ENCODE measurements around the gene CDC7.
A peak's percentile ranks its signal among the peaks of the same experiment; 100 is the strongest.
"Not testable (repeated sequence)": the region's sequence is repeated elsewhere in the genome, so short reads cannot be mapped to it uniquely, and the experiment has no call there.

CDC7 gene

DNA sequence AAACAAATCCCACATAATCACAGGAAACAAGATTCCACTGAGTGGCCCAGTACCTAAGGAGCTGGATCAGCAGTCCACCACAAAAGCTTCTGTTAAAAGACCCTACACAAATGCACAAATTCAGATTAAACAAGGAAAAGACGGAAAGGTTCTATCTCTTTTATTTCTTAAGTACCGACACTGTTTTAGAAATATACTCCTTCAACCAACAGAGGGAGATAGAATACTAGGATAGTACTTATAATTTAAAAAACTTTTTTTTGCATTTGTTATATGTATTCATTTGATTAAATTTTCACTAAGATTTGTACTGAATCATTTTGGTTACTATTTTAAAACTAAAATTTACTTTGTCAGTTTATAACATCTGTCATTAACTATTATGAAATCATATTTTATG, 12.5 kb downstream of the CDC7 start:
- no peak for DNase-seq

GRCh38 chr1:91513706-91514105, 13.1 kb downstream of the CDC7 start:
- DNase-seq: no peak

DNA sequence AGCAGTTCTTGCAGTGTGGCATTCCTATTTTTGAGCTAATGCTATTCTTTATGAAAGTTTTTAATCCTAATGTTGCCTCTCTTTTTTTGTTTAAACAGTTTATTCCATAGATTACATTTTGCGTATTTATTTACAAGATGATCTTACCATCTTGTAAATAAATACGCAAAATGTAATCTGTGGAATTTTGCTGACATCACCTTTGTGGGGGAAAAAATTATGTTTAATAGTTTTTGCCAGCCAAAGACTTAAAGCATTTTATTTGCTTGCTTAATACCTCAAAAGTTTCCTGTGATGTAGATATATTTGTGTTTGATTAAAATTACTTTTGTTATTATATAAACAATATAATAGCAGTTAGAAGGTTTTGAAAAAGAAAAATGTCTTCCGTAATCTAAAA, 15.3 kb downstream of the CDC7 start:
- no peak for DNase-seq

DNA sequence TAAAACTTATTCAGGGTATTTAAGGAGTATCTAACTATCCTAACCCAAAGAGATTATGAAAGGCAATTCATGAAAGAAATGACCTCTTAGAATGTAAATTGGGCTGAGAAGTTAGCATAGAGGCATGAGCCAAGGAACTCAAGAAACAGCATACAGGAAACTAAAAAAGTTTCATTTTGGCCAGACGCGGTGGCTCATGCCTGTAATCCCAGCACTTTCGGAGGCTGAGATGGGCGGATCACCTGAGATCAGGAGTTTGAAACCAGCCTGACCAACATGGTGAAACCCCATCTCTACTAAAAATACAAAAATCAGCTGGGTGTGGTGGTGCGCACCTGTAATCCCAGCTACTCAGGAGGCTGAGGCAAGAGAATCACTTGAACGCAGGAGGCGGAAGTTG, 16.0 kb downstream of the CDC7 start:
- not testable (repeated sequence) for DNase-seq

DNA sequence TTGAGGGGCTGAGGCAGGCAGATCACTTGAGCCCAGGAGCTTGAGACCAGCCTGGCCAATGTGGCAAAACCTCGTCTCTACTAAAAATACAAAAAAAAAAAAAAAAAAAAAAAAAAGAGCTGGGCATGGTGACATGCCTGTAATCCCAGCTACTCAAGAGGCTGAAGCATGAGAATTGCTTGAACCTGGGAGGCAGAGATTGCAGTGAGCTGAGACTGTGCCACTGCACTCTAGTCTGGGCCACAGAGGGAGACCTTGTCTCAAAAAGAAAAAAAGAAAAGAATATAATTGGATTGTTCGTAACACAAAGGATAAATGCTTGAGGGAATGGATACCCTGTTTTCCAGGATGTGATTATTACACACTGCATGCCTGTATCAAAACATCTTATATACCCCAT, 18.5 kb downstream of the CDC7 start:
- not testable (repeated sequence) for DNase-seq

DNA sequence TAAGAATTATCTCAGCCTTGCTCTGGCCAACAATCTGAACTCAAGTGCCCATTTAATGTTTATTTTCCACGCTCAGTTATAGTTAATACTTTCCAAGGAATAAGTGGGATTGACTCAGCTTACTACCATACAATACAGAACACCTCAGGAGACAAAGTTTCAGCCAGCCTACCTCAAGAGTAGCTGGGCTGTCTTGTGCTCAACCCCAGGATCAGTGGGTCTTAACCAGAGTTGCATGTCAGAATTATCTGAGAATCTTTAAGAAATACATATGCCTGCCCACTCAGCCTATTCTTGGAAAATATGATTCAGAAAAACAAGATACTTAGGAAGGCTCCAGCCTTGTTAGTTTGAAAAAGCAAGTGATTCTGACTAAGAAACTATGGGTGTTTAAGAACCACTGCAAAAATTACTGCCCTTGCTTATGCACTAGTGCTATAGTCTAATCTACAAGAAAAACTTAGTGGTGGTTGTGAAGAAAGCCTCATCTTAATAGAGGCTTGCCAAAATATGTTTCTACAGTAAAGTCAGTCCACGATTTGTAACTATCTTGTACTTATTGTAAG, 20.4 kb downstream of the CDC7 start:
- DNase-seq: no peak

DNA sequence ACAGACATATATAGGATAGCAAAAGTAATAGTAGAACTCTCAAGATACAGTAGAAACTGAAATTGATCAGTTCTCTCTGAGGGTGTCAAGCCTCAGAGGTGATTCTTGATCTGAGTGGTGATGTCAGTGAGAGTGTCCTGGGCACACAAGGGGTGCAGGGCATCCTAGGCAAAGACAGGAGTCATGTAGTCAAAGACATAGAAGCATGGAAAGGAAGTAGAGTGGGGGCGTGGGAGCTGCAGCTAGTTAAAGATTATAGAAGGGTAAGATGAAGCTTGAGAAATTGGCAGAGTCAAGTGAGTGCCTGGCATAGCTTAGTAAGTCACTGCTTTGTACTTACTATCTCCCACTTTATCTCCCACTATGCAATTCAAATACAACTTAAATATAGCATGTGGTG, 22.8 kb downstream of the CDC7 start:
- no peak for DNase-seq

DNA sequence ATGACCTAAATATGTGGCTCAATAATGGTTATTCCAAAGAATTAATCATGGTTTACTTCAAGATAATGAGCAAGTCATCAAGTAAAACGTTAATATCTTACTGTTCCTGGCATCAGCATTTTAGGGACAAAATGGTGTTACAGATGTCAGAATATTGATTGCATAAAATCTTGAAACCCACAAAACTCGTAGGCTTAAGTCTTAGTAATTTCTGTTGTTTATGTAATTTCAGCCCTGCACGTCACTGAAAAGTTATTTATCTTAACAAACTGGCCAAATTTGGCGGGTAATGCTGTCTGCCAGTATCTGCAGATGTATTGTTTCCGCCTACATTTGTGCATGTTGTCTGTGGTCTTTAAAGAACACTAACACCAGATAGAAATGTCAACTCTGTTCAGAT, 25.8 kb downstream of the CDC7 start:
- DNase-seq: no peak

DNA sequence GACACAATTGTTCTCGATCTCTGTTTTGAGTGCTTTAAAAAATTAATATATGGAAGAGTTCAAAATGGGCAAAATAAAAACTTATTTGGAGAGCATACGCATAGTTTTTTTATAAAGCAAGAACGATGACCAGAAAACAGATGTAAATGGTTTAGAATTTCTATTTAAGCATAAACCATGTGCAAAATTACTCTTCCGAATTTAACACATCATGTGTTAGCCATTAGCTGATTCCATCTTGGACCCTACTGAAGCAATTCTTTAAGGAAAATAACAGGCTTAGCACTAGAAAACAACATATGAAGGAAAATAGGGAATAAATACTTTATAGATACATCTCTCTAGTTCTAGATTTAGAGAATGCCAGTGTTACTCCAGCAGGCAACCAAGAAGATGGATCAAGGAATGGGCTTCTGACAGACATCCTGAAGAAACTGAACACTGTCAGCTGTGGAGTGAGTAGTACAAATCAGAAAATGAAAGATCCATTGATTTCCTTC, 26.7 kb downstream of the CDC7 start:
- no peak for DNase-seq

GRCh38 chr1:91527781-91528180, 27.1 kb downstream of the CDC7 start:
- no peak for DNase-seq

DNA sequence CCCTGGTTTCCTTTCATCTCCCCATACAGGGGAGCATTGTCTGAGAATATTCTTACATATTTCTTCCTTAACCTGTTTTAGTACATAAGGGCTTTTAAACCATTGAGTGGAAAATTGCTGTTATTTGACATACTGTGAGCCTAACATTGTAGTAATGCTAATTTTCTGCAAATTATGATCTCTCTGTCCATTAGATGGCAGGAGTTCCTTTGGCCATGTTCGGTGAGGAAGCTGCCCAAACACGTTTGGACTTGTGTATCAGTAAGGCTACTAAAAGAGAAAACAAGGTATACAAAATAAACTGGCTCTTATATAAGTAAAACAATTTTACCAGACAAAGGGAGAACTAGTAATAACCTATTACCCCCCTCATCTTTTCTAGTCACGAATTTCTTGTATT, 29.2 kb downstream of the CDC7 start:
- DNase-seq: no peak

DNA sequence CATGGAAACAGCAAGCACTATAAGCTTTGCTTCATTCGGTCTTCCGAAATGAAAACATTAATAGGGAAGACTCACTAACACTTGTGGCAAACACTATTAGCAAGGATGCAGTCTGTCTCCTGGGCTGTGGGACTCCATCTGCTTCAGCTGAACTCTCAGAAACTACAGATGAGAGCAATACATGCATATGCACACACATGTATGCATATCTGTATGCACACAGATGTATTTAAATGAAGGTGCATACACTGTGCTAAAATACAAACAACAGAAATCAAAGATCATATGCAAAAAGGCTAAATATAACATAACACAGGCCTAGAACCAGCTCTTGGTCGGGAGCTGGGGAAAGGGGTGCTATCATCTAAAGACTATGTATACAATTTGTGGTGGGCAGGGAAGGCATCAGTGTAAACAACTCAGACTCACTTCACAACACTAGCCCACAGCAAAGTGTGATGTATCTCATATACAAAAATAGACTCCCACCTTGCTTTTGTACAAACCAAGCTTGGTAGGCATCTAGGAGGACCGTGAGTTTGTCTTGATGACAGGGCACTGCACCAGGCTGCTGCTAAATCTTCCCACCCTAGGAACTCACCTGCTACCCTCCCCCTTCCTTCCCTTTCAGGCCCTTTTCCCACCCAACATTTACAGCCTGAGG, 32.8 kb downstream of the CDC7 start:
- DNase-seq: no peak

- DNase-seq: no peak
Observed at GRCh38 chr1:91535441-91535840, 34.8 kb downstream of the CDC7 start.

DNA sequence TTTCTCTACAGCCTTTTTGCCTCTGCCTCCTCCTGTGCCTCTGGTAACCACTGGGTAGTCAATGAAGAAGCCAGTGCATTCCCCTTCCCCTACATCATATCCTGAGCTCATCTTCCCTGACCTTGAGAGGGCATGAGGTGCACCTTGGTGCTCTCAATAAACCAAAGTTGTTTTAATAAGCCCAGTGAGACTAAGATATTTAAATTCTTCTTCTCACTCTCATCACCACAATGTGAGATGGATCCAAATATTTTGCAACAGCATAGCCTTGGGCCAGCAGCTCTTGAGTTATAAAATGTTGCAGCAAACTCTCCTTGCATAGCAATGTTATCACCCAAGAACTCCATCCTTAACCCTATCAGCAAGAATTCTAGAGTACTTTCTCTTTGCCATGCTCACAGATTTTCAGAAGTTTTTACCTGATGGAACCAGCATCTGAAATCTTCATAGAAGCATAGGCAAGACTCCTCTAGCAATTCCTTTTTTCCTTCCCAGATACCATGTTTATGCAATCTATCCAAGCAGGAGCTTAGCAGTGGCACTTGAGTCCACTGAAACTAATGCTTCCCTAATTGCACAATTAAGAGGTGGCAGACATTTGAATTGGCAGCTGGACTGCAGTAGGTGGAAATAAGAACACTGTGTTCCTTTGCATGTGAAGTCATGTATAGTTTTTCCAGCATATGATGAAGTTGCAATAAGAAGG, 36.8 kb downstream of the CDC7 start:
- no peak for DNase-seq

- DNase-seq: no peak
Observed at GRCh38 chr1:91537987-91538304, 37.3 kb downstream of the CDC7 start.

- DNase-seq: no peak
Observed at GRCh38 chr1:91540910-91541309, 40.3 kb downstream of the CDC7 start.

GRCh38 chr1:91541918-91542533, 41.4 kb downstream of the CDC7 start:
- no peak for DNase-seq

DNA sequence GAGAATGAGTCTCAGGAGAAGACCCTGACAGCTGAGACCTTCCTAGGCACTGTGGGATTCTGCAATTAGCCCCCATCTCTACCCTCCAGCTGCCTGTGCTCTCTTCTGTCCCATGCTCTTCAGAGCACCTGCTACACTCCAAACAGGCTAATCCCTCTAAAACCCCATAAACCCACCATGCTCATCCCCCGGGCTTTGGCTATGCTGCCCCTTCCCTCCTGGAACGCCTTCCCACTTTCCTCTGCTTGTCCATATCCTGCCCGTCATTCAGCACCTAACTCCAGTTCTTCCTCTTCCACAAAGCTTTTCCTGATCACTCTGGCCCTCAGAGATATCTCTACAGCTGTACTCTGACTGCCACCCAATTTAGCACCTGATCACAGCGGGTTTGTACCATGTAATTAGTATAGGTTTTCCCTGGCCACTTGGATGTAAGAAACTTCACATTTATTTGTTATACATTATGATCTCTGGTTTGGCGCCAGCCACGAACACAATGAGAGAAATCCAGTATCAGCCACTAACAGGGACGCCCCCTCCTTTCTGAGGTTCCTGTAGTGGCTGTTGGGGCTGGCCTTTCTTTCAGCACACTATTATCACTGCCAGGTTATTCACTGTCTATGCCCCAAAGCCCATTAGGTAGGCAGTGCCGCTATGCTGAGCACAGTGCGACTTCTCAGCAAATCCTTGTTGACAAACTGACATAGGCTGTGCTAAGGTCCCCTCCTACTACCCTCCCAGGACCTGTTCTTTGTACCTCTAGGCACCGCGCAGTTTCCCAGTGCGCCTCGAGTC, 45.1 kb downstream of the CDC7 start:
- no peak for DNase-seq

- no peak for DNase-seq
Observed at GRCh38 chr1:91546301-91546581, 45.6 kb downstream of the CDC7 start.

- DNase-seq: no peak
Observed at GRCh38 chr1:91546876-91547275, 46.2 kb downstream of the CDC7 start.

GRCh38 chr1:91548376-91549040, 47.9 kb downstream of the CDC7 start:
- DNase-seq: peak; percentile 31

- peak; percentile 44 for DNase-seq
Observed at GRCh38 chr1:91549041-91549735, 48.5 kb downstream of the CDC7 start.

All from activated gamma-delta T cell treated with Interleukin-2 at 50 U/mL for 16 hours (primary cell).